ENCODE measurements around the gene MAEL. TPM values are rescaled to one million over a fixed set of nuclear protein-coding genes. Genes with fewer than 3 reads are reported as not detected.

The MAEL gene
- total and polyA plus RNA-seq, 3 experiments from 2014 or later = not detected

GRCh38 chr1:167051907-167052306, 62.8 kb downstream of the MAEL start:
- DNase-seq = no peak
- Histone ChIP-seq H3K27ac (ENCODE audit: low read depth, low read length) (no peak overlapping the region), H3K27me3 (ENCODE audit: insufficient read depth, low read length, poor library complexity, severe bottlenecking) (no peaks in the 10 kb centered on the region), H3K9me3 (ENCODE audit: low read length) (no peaks in the 10 kb centered on the region), H3K4me3 (ENCODE audit: low read length) (no peak overlapping the region), H3K4me1 (ENCODE audit: insufficient read depth, low read length) (no peaks in the 10 kb centered on the region), H3K36me3 (ENCODE audit: insufficient read depth, low read length) (no peaks in the 10 kb centered on the region)
- Mint-ChIP-seq H3K4me3 (no peak overlapping the region), H3K4me1 (peaks cover 0 to 3% (median 0%) of the 10 kb centered on the region in 3 donors), H3K27ac (peak overlapping the region in 1 of 8 donors; percentile 42), H3K27me3 (no peaks in the 10 kb centered on the region), H3K36me3 (peaks cover 0 to 27% (median 5%) of the 10 kb centered on the region in 3 donors), H3K9me3 (no peaks in the 10 kb centered on the region)
- ChIA-PET CTCF (interaction anchor here (1.1 to 18.0 kb wide), 2 partner anchors 9 to 140 kb away, joined by 3 to 454 read pairs; no protein-coding TSS in a partner anchor), POLR2A (no interaction called here)

DNA sequence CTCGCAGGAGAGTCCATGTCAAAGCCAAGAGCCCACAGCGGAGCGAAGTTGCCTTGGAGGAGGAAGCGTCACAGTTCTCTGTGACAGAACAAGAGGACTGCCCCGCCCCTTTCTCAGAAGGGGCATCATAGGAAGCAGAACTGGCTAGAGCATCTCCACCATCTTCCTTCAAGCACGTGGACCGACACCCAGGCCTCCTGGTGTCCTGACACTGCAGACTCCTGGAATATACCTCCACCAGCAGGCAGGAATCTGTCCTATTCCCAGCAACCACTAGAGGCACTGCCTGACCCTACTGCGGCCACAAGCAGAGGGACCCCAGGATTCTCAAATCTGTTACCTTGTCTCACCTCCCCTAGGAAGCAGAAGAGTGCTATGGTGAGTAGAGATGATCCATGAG, 63.3 kb downstream of the MAEL start:
- Histone ChIP-seq H3K27ac (ENCODE audit: low read depth, low read length) (no peak overlapping the region), H3K4me3 (ENCODE audit: low read length) (no peak overlapping the region), H3K27me3 (ENCODE audit: insufficient read depth, low read length, poor library complexity, severe bottlenecking) (no peaks in the 10 kb centered on the region), H3K4me1 (ENCODE audit: insufficient read depth, low read length) (no peaks in the 10 kb centered on the region), H3K36me3 (ENCODE audit: insufficient read depth, low read length) (no peaks in the 10 kb centered on the region), H3K9me3 (ENCODE audit: low read length) (no peaks in the 10 kb centered on the region)
- no peak for DNase-seq
- H3K27me3 Mint-ChIP-seq = no peaks in the 10 kb centered on the region
- CTCF ChIA-PET = interaction anchor here (1.1 to 18.0 kb wide), 2 partner anchors 8 to 141 kb away, joined by 3 to 454 read pairs; no protein-coding TSS in a partner anchor
- peaks cover 0 to 3% (median 0%) of the 10 kb centered on the region in 3 donors for H3K4me1 Mint-ChIP-seq
- H3K27ac Mint-ChIP-seq = no peak overlapping the region
- no peaks in the 10 kb centered on the region for H3K9me3 Mint-ChIP-seq
- peaks cover 0 to 27% (median 5%) of the 10 kb centered on the region in 3 donors for H3K36me3 Mint-ChIP-seq
- POLR2A ChIA-PET = no interaction called here
- no peak overlapping the region for H3K4me3 Mint-ChIP-seq

DNA sequence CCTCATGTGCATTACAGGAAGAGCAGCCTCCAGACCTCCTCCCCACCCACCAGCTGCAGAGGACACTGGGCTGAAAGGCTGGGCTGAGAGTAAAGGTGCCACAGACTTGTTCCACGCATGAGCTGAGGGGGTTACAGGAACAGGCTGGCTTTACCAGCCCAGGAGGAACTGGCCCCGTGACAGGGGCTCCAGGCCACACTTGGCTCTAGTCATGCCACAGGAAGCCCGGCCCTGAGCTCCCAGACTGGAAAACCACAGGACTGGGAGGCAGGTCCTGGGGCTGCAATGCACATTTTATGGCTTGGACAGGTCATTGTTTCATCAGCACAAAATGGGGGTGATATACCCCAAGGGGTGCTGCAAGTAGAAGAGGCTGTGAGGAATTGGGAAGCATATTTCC, 65.5 kb downstream of the MAEL start:
- DNase-seq = no peak
- H3K27ac ChIP-seq (ENCODE audit: low read depth, low read length) = no peak overlapping the region
- ChIA-PET POLR2A (no interaction called here), CTCF (interaction anchor here (1.0 to 18.0 kb wide), 2 partner anchors 12 to 143 kb away, joined by 4 to 454 read pairs; no protein-coding TSS in a partner anchor)
- H3K4me1 Mint-ChIP-seq = peaks cover 0 to 15% (median 0%) of the 10 kb centered on the region in 3 donors
- peaks cover 4% of the 10 kb centered on the region for H3K4me1 ChIP-seq (ENCODE audit: insufficient read depth, low read length)
- H3K27me3 ChIP-seq (ENCODE audit: insufficient read depth, low read length, poor library complexity, severe bottlenecking) = no peaks in the 10 kb centered on the region
- H3K27ac Mint-ChIP-seq = peak overlapping the region in 1 of 8 donors; percentile 50
- H3K36me3 Mint-ChIP-seq = peaks cover 0 to 27% (median 5%) of the 10 kb centered on the region in 3 donors
- H3K9me3 ChIP-seq (ENCODE audit: low read length) = no peaks in the 10 kb centered on the region
- H3K27me3 Mint-ChIP-seq = no peaks in the 10 kb centered on the region
- H3K4me3 ChIP-seq (ENCODE audit: low read length) = no peak overlapping the region
- H3K4me3 Mint-ChIP-seq = no peak overlapping the region
- no peaks in the 10 kb centered on the region for H3K9me3 Mint-ChIP-seq
- no peaks in the 10 kb centered on the region for H3K36me3 ChIP-seq (ENCODE audit: insufficient read depth, low read length)

DNA sequence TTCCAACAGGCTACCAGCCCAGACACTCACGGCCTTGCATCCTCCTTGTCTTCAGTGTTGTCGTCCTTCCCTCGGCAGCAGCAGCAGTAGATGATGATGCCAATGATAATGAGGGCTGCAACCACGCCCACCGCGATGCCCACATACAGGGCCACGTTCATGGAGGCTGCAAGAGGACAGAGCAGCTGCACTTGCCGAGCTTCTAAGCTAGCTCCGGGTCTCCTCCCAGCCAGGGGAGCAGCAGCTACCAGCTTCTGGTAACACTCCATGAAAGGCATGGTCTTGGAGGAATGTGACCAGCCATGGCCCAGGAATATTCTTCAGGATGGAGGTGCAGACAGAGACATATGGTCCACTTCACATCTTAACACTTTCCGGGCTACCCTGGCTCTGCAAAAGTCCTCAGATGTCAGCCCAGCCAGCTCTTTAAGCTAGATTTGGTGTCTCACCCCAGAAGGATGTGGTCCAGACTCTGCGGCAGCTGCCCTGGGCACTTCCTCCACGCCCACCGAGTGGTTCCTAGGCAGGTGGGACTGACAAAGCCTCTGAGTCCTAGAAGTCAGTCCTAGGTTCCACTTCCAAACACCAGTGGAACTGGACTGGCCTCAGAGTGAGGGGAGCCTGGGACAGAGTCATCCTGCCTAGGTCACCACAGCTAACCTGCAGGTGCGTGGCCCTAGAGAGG, 66.0 kb downstream of the MAEL start:
- Mint-ChIP-seq H3K4me3 (no peak overlapping the region), H3K4me1 (peaks cover 0 to 16% (median 0%) of the 10 kb centered on the region in 3 donors), H3K36me3 (peaks cover 0 to 27% (median 5%) of the 10 kb centered on the region in 3 donors), H3K27me3 (no peaks in the 10 kb centered on the region), H3K9me3 (no peaks in the 10 kb centered on the region), H3K27ac (peak overlapping the region in 1 of 8 donors; percentile 47)
- Histone ChIP-seq H3K27me3 (ENCODE audit: insufficient read depth, low read length, poor library complexity, severe bottlenecking) (no peaks in the 10 kb centered on the region), H3K4me3 (ENCODE audit: low read length) (no peak overlapping the region), H3K36me3 (ENCODE audit: insufficient read depth, low read length) (no peaks in the 10 kb centered on the region), H3K4me1 (ENCODE audit: insufficient read depth, low read length) (peaks cover 4% of the 10 kb centered on the region), H3K27ac (ENCODE audit: low read depth, low read length) (no peak overlapping the region), H3K9me3 (ENCODE audit: low read length) (no peaks in the 10 kb centered on the region)
- ChIA-PET POLR2A (no interaction called here), CTCF (interaction anchor here (1.0 to 18.0 kb wide), 2 partner anchors 12 to 144 kb away, joined by 4 to 454 read pairs; no protein-coding TSS in a partner anchor)
- DNase-seq = no peak

- Mint-ChIP-seq H3K36me3 (peaks cover 0 to 28% (median 5%) of the 10 kb centered on the region in 3 donors), H3K27me3 (no peaks in the 10 kb centered on the region), H3K9me3 (peaks cover 0 to 2% (median 0%) of the 10 kb centered on the region in 5 donors), H3K4me1 (peaks cover 0 to 16% (median 0%) of the 10 kb centered on the region in 3 donors), H3K4me3 (no peak overlapping the region), H3K27ac (no peak overlapping the region)
- Histone ChIP-seq H3K27me3 (ENCODE audit: insufficient read depth, low read length, poor library complexity, severe bottlenecking) (no peaks in the 10 kb centered on the region), H3K4me3 (ENCODE audit: low read length) (no peak overlapping the region), H3K9me3 (ENCODE audit: low read length) (no peaks in the 10 kb centered on the region), H3K27ac (ENCODE audit: low read depth, low read length) (no peak overlapping the region), H3K36me3 (ENCODE audit: insufficient read depth, low read length) (no peaks in the 10 kb centered on the region), H3K4me1 (ENCODE audit: insufficient read depth, low read length) (peaks cover 4% of the 10 kb centered on the region)
- DNase-seq = no peak
- POLR2A ChIA-PET = interaction anchor here (0.9 kb wide), 1 partner anchor 147 kb away, joined by 3 read pairs; no protein-coding TSS in a partner anchor
- CTCF ChIA-PET = interaction anchor here (0.8 to 18.0 kb wide), 3 partner anchors 10 to 158 kb away, joined by 3 to 454 read pairs (median 6); no protein-coding TSS in a partner anchor
Observed at GRCh38 chr1:167056529-167057231, 67.6 kb downstream of the MAEL start.

- H3K9me3 ChIP-seq (ENCODE audit: low read length) = no peaks in the 10 kb centered on the region
- no peak for DNase-seq
- CTCF ChIA-PET = interaction anchor here (0.8 to 18.0 kb wide), 5 partner anchors 9 to 159 kb away, joined by 3 to 454 read pairs (median 6); no protein-coding TSS in a partner anchor
- peaks cover 4% of the 10 kb centered on the region for H3K4me1 ChIP-seq (ENCODE audit: insufficient read depth, low read length)
- no peaks in the 10 kb centered on the region for H3K36me3 ChIP-seq (ENCODE audit: insufficient read depth, low read length)
- H3K9me3 Mint-ChIP-seq = peaks cover 0 to 2% (median 0%) of the 10 kb centered on the region in 5 donors
- H3K27me3 Mint-ChIP-seq = no peaks in the 10 kb centered on the region
- H3K36me3 Mint-ChIP-seq = peaks cover 0 to 26% (median 5%) of the 10 kb centered on the region in 3 donors
- POLR2A ChIA-PET = interaction anchor here (0.9 kb wide), 1 partner anchor 147 kb away, joined by 3 read pairs; no protein-coding TSS in a partner anchor
- no peak overlapping the region for H3K4me3 ChIP-seq (ENCODE audit: low read length)
- no peak overlapping the region for H3K27ac ChIP-seq (ENCODE audit: low read depth, low read length)
- no peak overlapping the region for H3K4me3 Mint-ChIP-seq
- H3K4me1 Mint-ChIP-seq = peaks cover 0 to 16% (median 0%) of the 10 kb centered on the region in 3 donors
- no peak overlapping the region for H3K27ac Mint-ChIP-seq
- H3K27me3 ChIP-seq (ENCODE audit: insufficient read depth, low read length, poor library complexity, severe bottlenecking) = no peaks in the 10 kb centered on the region
Observed at GRCh38 chr1:167057241-167057688, 68.2 kb downstream of the MAEL start.

DNA sequence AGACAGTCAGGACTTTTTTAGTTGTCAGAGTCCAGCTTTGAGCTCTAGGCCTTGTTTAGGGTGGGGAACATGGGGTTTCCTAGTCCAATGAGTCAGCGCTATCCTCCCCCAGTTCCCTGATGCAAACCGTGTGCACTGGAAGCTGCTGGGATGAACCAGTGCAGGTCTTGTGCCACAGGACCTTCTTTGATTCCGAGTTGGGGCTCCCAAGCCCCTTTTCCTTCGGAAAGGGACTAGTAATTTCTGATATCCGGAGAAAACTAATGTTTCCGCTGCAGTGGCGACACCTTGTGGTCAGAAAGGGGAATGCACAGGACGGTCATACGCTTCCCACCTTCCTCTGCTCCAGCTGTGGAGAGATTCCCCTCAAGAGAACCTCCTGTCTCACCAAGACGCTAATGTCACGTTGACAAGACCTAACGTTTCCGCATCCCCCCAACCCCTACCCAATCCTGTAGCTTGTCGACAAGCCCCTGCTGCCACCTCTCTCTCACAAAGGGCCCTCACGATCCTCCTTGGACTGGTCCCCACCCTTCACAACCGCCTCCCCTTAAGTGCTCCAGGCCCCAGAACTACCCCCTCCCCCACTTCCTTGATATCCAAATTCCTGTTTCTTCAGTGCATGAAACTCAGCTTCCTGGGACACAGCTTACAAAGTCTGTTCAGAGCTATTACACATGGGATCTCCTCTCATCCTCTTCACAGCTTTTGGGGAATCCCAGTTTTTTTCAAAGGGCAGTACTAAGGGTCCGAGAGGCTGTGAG, 70.1 kb downstream of the MAEL start:
- Histone ChIP-seq H3K4me3 (ENCODE audit: low read length) (no peak overlapping the region), H3K9me3 (ENCODE audit: low read length) (no peaks in the 10 kb centered on the region), H3K27ac (ENCODE audit: low read depth, low read length) (no peak overlapping the region), H3K4me1 (ENCODE audit: insufficient read depth, low read length) (peaks cover 4% of the 10 kb centered on the region), H3K36me3 (ENCODE audit: insufficient read depth, low read length) (no peaks in the 10 kb centered on the region), H3K27me3 (ENCODE audit: insufficient read depth, low read length, poor library complexity, severe bottlenecking) (no peaks in the 10 kb centered on the region)
- peaks cover 0 to 18% (median 0%) of the 10 kb centered on the region in 3 donors for H3K36me3 Mint-ChIP-seq
- ChIA-PET CTCF (interaction anchor here (0.6 to 18.0 kb wide), 43 partner anchors 9 to 505 kb away, joined by 3 to 454 read pairs (median 3); partner anchors contain the start of genes CREG1, GPA33 and POGK), POLR2A (interaction anchor here (1.5 kb wide), 1 partner anchor 149 kb away, joined by 8 read pairs; no protein-coding TSS in a partner anchor)
- H3K27me3 Mint-ChIP-seq = no peaks in the 10 kb centered on the region
- peak overlapping the region in 3 of 8 donors; percentile 0 to 81 (median 9) for H3K27ac Mint-ChIP-seq
- peaks cover 0 to 2% (median 0%) of the 10 kb centered on the region in 5 donors for H3K9me3 Mint-ChIP-seq
- H3K4me1 Mint-ChIP-seq = peaks cover 0 to 16% (median 0%) of the 10 kb centered on the region in 3 donors
- H3K4me3 Mint-ChIP-seq = peak overlapping the region in 3 of 7 donors; percentile 29 to 55 (median 38)
- DNase-seq = peak; percentile 49 to 78 (median 61)

Data from CD8-positive, alpha-beta memory T cell (primary cell).